ENCODE measurements around the gene RAB9B. TPM values are rescaled to one million over a fixed set of nuclear protein-coding genes. Genes with fewer than 3 reads are reported as not detected.

The RAB9B gene
- total RNA-seq, 1 donor from 2014 or later: 0.55 TPM

DNA sequence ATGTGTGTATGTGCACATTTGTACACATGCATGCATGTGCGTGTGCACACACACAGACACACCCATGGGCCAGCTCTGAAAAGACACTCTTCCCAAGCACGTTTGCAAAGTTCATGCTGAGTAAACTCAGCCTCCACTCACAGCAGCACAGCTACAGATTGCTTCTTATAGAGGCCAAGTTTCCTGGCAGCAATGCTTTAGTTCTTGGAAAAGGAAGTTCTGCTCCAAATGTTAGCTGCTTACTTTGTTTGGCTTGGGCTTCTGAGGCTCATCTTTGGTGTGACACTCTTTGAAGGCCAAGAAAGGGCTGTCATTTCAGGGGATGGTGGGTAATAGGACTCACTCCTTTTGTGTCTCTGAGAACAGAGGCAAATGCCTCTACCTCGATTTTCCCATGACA lies 48.9 kb downstream of the RAB9B start:
- Histone ChIP-seq H3K4me1 (no peaks in the 10 kb centered on the region), H3K4me3 (no peak overlapping the region), H3K27ac (no peak overlapping the region), H3K9me3 (no peaks in the 10 kb centered on the region), H3K36me3 (no peaks in the 10 kb centered on the region), H3K27me3 (no peaks in the 10 kb centered on the region)
- TF ChIP-seq, protein P1, sequence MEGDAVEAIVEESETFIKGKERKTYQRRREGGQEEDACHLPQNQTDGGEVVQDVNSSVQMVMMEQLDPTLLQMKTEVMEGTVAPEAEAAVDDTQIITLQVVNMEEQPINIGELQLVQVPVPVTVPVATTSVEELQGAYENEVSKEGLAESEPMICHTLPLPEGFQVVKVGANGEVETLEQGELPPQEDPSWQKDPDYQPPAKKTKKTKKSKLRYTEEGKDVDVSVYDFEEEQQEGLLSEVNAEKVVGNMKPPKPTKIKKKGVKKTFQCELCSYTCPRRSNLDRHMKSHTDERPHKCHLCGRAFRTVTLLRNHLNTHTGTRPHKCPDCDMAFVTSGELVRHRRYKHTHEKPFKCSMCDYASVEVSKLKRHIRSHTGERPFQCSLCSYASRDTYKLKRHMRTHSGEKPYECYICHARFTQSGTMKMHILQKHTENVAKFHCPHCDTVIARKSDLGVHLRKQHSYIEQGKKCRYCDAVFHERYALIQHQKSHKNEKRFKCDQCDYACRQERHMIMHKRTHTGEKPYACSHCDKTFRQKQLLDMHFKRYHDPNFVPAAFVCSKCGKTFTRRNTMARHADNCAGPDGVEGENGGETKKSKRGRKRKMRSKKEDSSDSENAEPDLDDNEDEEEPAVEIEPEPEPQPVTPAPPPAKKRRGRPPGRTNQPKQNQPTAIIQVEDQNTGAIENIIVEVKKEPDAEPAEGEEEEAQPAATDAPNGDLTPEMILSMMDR (IDR thresholded peaks at IDR 0.05): no peak
- ATAC-seq (no peak), DNase-seq (no peak)
- intact Hi-C loops (cut with DNase I): no loop called here

DNA sequence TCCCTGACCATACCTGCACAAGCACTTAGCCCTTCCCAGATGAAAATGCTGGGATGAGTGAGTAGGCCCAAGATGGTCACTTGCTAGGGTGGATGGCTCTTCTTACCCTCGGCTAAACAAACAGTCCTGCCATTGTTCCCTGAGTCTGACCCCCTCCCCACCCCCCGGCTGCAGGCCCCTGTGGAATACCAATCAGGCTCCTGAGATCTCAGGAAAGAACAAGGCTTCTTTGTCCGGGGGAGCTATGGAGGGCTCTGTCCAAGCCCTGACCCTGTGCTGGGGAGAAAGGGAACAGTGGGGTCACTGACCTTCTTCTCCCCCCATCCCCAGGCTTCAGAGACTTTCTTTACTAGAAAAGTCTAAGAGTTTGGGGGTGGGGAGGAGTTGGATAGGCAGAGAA lies 49.4 kb downstream of the RAB9B start:
- DNase-seq (no peak), ATAC-seq (no peak)
- intact Hi-C loops (cut with DNase I): no loop called here
- no peaks in the 10 kb centered on the region for H3K4me1 ChIP-seq
- H3K27ac ChIP-seq: no peak overlapping the region
- no peaks in the 10 kb centered on the region for H3K36me3 ChIP-seq
- H3K4me3 ChIP-seq: no peak overlapping the region
- TF ChIP-seq, protein P1 (IDR thresholded peaks at IDR 0.05): no peak
- H3K27me3 ChIP-seq: no peaks in the 10 kb centered on the region
- H3K9me3 ChIP-seq: no peaks in the 10 kb centered on the region

DNA sequence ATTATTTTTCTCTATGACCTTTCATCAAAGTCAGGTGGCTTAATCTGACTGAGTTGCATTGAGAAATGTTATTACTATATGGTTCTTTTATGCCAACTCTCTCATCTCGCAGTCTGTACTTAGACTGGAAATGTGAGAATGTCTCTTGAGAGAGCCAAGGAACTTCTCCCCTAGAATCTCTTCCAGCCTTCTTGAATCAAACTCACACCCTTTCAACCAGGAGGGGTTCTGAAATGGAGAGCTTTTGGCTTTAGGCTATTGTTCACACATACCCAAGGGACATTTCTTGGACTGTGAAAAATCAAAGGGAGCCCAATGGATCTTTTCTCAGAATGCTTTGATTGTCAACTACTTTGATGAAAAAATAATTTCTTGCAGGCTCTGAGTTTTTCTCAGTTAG lies 50.4 kb downstream of the RAB9B start:
- TF ChIP-seq, protein P1 (IDR thresholded peaks at IDR 0.05): no peak
- ATAC-seq: no peak
- intact Hi-C loops (cut with DNase I): no loop called here
- Histone ChIP-seq H3K36me3 (no peaks in the 10 kb centered on the region), H3K27me3 (no peaks in the 10 kb centered on the region), H3K4me3 (no peak overlapping the region), H3K4me1 (no peaks in the 10 kb centered on the region), H3K27ac (no peak overlapping the region), H3K9me3 (no peaks in the 10 kb centered on the region)
- DNase-seq: no peak

DNA sequence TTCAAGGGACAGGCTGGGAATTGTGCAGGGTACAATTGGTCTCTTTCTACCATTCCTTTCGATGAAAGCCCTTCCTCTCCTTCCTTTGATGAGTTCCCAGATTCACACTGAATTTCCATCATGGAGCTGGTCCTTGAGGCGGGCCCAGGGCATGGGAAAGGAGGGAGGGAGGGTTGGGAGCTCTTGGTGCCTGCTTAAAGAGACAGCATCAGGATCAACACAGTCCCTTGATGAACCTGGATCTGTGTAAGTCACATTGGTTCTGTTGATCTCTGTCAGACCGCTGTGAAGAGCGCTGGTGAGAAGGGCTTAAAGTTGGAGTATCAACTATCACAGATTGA lies 51.0 kb downstream of the RAB9B start:
- Histone ChIP-seq H3K27ac (no peak overlapping the region), H3K27me3 (no peaks in the 10 kb centered on the region), H3K9me3 (no peaks in the 10 kb centered on the region), H3K4me1 (no peaks in the 10 kb centered on the region), H3K36me3 (no peaks in the 10 kb centered on the region), H3K4me3 (no peak overlapping the region)
- DNase-seq (no peak), ATAC-seq (no peak)
- intact Hi-C loops (cut with DNase I): no loop called here
- TF ChIP-seq, protein P1 (IDR thresholded peaks at IDR 0.05): no peak

DNA sequence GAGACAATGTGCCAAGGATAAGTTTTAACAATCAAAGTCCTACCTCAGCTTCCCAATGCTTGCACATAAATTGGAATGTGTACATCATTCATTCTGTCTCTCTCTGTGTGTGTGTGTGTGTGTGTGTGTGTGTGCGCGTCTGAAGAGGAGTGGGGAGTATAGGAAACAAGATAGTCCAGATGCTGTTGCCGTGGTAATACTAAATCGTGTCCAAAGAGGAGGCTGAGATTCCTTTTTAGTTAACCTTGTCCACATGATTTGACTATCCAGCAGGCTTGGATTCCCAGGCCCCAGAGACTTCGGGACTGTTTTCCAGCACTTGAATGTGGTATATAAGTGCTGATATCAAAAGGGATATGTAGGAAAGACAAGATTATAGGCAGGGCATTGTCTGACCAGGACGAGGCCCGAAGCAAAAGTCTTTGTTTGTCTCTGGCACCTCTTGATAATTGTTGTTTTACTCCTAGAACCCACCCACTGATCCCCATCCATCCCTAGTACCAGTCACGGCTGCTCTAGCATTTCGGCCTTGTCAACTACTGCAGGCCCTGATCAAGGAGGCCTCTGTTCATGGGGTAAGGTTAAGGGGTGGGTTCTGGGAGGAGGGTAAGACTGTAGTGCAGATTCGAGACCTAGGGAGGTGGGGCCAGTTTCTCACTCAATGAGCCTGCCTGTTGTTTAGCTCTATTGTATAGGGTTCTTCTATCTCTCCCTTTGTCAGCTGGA lies 51.6 kb downstream of the RAB9B start:
- ATAC-seq: no peak
- DNase-seq: no peak

More for the DNA sequence above, 51.6 kb downstream of the RAB9B start:
- no peaks in the 10 kb centered on the region for H3K4me1 ChIP-seq
- no peaks in the 10 kb centered on the region for H3K27me3 ChIP-seq
- no peaks in the 10 kb centered on the region for H3K9me3 ChIP-seq
- intact Hi-C loops (cut with DNase I): no loop called here
- no peak overlapping the region for H3K27ac ChIP-seq
- H3K4me3 ChIP-seq: no peak overlapping the region
- H3K36me3 ChIP-seq: no peaks in the 10 kb centered on the region
- TF ChIP-seq, protein P1 (IDR thresholded peaks at IDR 0.05): no peak
